ENCODE measurements around the gene SPRR4.

Gene SPRR4, protein sequence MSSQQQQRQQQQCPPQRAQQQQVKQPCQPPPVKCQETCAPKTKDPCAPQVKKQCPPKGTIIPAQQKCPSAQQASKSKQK

DNA sequence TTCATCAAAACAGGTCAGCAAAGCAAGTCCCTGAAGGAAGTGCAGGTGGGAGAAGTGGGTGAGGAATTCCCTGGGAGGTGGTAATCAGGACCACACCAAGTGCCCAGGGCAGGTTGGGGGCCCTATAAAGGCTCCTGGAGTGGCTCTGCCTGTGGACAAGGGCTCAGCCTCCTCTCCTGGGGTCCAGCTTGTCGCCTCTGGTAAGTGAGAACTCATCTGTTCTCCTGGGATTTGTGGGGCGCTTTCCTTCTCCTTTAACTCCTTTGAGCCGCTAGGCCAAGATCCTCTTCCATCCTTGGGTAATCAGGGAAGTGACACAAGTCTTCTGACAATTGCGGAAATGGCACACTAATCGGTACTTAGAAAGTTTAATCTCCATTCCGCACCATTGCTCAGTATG is at the start of gene SPRR4:
Gene SPRR4 (plus strand): TSS at position 154 of the 400 bp plus-strand sequence. CDS start 1,243 bp downstream, outside the sequence.
- no peak for DNase-seq

DNA sequence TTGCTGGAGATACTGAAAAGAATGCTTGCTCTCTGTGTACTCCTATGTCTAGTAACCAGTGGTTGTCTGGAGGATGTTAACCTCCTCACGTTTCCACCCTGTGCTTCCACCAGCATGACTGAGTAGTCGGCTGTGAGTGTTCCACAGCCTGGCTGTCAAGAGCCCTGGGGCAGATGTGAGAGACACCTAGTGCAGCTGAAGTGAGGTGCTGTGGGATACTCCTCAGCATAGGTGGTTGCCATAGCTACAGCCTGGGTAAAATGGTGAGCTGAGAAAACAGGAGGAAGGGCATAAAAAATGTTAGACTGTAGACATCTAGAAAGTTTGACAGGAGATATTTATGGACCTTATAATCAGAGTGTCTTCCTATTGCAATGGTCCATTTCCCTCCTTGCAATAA is 46.3 kb upstream of the SPRR4 start:
- DNase-seq, result no peak

DNA sequence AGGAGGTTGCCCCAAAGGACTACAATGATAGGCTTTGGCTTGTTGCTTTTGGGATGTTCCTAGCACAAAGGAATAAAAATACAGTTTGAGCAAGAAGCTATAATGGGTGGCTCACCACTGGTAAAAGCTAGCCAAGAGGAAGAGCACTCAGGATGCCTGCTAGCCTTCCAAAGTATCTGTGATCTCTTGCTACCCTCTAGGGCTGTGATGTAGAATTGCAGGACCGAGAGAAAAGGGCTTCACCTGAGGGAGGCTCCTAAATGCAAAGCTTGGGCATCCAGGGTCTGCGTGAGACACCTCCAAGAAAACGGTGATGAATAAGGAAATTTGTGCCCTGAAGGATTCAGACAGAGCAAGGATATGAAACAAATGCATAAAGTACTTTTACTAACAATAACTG is 44.4 kb upstream of the SPRR4 start:
- no peak for DNase-seq

DNA sequence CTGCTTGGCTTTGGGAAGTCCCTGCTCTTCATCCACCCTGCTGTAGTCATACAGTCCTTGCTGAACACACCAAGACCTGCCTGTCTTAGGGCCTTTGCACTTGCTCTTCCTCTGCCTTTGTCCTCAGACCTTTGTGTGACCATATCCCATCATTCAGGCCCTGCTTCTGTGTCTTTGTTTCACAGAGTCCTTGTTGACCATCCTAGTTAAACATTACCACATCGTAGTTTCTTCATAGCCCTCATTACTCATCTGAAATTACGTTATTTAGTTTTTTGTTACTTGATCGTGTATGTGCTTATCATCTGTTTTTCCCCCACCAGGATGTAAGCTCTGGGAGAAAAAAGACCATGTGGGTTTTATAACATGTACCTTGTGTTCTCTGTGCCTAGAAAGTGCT is 41.8 kb upstream of the SPRR4 start:
- no peak for DNase-seq

DNA sequence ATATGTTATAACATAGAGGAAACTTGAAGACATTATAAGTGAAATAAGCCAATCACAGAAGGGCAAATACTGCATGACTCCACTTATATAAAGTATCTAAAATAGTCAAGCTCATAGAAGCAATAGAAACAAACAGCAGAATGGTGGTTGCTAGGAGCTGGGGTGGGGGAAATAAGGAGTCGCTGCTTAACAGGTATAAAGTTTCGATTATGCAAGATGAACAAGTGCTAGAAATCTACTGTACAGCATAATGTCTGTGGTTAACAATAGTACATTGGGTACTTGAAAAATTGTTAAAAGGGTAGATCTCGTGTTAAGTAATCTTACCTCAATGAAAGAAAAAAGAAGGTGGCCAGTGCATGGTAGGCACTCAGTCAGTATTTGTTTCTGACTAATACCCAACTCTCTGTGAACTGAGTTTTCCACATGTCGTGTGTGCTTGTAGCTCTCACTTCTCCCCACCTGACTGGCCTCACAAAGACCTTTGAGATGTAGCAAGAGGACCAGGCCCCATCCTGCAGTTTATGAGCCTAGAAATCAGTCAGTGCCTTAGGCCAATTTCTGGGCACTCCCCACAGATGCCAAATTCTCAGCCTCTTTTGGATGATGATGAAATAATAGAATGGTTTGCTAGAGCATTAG is 38.2 kb upstream of the SPRR4 start:
- no peak for DNase-seq

DNA sequence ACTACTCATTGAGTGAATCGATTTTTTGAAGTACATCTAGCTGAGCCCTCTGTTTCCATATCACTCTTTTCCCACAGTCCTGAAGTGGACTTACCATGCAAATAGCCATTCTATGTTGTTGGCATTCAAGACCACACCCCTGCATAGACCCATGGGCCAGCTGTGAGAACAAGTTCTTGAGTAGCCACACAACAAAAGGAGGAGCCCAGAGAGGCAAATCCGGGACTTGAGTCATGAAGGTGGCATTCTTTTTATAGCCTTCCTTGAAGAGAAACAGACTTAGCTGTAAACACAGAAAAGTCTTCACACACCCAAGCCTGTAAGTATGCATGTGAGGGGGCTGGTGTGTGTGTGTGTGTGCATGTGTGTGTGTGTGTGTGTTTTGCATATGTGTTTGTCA is 37.3 kb upstream of the SPRR4 start:
- DNase-seq, result no peak

DNA sequence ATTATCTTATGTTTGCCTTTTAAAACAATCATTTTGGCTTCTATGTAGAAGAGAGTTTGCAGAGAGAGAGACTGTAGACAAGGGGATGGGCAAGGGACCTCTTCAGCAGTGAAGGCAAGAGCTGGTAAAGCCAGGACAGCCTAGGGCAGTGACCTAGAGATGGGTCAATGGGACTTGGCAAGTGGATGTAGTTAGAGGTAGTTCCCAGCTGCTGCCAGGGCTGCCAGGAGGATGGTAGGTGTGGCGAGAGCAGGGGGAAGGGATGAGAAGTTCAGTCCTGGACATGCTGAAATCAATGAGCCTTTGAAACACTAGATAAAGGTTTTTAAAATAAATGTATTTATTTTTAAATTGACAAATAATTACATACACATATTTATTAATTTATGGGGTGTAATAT is 29.8 kb upstream of the SPRR4 start:
- no peak for DNase-seq

DNA sequence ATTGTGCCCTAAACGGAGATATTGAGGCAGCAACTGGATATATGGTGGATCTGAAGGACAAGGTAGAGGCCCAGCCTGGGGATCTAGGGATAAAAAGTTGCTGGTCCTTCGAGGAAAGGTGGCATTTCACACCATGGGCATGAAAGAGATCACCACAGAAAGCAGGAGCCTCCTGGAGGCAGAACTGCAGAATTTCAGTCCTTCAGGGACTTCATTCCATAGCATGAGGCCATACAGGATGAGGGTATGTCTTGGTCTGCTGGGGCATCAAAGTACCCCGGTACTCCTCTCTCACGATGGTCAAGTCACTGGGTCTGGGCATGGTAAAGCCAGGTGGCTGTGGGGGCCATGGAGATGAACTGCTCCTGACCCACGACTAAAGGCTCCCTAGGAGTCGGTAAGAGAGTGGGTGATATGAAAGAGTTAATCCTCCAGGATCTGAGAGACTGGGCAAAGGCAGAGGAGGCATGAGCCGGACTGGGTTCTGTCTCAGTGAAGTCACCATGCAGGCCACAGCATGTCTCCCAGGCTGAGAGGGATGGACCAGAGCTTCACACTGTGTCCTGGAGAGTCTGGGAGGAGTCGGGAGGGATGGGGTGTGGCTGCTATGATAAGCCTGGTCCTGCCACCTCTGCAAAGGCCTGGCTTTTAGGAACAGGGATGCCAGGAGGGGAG is 29.3 kb upstream of the SPRR4 start:
- no peak for DNase-seq

DNA sequence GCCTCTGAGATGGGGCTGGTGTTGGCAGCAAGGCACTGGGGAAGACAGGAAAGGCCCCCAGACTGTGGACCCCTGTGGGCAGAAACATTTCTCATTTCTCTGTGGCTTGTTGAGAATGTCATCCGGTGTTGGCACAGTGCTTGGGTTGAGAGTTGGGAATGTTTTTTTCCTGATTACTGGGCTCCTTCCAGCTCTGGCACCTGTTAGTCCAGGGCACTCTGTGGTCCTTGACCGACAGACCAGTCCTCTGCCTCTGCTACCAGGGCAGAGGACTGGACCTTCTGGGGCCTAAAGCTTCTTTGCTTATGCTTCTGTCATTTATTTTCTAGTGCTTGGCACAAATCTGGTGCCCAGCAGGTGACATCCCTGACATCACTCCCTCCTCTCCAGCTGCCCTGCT is 28.3 kb upstream of the SPRR4 start:
- DNase-seq, result no peak

DNA sequence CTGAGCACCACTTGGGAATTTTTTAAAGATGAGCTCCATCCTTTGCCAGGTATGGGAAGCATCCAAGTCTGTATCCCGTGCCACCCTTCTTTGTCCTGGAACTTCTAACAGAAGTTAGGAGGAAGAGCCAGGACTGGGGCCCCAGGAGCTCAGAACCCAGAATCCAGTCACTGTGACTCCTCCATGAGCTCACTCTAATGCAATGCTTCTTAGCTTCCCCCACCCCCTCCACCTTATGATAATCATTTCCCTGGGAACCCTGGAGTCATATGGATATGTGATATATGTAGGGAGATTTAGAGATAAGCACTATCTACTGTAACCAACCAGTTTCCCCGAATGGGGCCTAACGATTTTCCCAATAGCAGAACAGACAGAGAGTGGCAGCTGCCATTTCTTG is 24.2 kb upstream of the SPRR4 start:
- no peak for DNase-seq

DNA sequence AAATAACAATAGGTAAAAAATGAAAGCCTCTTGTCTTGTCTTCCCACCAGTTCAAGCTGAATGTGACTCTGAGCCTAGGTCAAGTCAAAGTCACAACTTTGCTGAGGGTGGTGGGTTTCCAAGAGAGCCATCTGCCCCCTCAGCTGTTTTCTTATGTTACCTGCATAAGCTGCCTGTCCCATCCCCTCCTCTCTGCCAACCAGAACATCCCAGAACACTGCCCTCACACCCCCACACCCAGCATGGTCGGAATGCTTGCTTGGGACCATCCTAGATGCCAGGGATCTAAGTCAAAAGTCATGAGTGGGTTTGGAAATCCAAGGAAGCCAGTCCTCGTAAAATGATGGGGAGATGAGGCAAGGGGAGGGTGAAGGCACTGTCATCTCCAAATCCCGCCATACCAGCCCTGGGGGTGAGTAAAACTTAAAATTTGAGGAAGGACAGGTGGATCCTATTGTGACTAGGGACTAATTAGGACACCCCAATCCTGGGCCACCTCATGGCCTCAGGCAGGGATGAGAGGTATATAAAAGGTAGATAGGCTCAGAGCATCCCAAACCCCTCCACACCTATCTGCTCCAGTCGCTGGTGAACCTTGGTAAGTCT is 23.7 kb upstream of the SPRR4 start, which contains the start of gene SPRR5:
Gene SPRR5 (plus strand): TSS at position 556 of the 606 bp plus-strand sequence. CDS start 1,349 bp downstream, outside the sequence.
- DNase-seq, result no peak

DNA sequence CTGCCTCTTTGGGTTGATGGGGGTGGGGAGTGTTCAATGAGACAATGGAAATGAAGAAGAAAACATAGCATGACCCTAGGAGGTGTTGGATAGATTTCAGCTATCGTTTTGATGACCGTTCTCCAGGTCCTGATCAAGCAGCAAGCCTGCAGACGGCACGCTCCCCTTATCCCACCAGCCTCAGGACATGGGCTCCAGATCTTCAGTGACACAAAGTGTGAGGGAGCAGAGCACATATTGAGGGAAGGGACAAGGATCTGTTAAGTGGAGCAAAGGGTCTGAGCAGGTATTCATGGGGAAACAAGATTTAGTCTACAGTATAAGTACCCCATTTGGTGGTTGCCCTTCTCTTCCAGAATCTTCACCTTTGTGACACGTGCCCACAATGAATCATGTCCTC is 18.7 kb upstream of the SPRR4 start:
- no peak for DNase-seq

DNA sequence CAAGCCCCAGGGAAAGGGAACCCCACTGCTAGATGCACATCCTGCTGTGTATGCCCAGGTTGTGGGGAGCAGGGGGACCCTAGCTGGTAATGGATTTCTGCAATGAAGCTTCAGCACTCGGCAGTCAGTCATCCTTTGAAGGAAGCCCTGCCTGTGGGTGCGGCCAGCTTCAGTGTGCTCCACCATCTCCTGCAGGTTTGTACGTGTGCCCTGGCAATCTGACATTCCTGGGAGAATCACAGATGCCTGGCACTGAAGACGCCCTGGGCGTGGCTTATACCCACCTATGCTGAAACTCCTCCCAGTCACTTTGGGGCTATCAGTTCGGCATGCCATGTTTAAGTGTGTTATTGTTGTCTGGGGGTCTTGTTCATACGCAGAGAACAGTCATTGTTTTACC is 16.7 kb upstream of the SPRR4 start:
- no peak for DNase-seq

DNA sequence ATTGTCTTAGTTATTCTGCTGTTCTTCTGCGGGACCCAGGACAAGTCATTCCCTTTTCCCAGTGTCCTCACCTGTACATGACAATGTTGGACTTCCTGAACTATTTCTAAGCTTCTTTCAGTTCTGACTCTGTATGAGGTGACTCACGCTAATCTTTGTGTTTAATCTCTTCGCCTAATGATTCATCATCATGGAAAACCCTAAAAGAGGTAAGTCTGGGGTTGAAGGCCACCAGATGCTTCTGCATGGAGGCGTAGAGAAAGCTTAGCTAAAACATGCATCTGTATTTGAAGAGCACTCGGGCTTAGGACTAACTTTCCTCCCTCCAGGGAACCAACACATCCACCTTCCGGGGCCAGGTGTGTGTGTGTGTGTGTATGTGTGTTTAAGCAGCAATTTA is 16.0 kb upstream of the SPRR4 start:
- DNase-seq, result no peak

DNA sequence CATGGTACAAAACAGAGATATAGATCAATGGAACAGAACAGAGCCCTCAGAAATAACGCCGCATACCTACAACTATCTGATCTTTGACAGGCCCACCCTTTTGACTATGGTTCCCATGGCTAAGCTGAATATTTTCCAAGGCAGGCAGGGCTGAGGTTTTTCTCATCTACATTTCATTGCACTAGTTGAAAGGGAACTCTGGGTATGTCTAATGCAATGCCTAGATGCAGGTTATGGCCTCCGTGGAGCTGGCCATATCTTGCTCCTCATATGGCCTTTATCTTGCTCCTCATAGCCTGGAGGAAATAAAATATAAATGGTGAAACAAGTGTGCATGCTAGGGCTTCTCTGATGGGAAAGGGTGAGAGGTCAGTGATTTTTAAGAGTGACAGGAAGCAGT is 12.9 kb upstream of the SPRR4 start:
- no peak for DNase-seq

DNA sequence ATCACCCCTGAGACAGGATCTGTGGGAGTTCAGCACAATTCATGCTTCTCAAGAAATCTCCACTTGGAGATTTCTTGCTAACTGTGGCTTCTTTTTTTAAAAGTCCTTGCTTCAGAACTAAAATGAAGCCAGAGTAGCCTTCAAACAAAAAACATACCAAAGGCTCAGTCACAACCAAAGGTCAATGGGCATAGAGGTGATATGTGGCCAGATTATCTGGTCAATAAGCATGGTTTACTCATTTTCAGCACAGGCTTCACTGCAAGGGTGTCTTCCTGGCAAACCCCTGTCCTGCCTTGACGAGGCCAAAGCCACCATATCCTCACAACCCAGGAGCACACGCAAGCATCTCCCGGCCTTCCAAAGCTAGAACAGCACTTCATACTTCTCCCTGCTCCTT is 11.2 kb upstream of the SPRR4 start:
- no peak for DNase-seq

DNA sequence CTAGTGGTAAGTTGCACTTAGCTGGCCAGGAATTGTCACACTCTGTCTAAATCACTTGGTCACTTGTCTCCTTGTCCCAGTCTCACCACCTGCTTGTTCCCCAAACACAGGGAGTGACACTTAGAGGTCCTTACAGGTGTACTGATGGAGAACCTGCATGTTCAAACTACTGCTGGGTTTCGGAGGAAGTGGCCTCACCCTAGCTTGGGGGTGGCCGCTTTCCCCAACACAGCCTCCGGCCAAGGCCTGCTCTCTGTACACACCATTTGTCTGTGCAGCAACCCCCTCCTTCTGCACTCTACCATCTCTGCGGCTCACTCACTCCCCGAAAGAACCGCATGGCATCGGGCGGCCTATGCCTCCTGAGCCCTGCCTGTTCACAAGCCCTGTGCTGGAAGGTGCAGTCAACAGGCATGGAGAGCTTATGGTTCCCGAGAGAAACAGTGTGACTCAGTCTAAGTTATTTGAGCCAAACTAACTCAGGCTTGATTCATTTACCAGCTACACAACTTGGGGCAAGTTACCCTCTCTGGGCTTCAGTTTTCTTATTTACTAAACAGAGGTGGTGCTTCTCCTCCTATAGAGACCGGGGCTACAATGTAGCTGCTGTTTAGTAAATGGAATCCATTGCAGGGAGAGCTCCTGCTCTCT is 10.5 kb upstream of the SPRR4 start:
- DNase-seq, result no peak

DNA sequence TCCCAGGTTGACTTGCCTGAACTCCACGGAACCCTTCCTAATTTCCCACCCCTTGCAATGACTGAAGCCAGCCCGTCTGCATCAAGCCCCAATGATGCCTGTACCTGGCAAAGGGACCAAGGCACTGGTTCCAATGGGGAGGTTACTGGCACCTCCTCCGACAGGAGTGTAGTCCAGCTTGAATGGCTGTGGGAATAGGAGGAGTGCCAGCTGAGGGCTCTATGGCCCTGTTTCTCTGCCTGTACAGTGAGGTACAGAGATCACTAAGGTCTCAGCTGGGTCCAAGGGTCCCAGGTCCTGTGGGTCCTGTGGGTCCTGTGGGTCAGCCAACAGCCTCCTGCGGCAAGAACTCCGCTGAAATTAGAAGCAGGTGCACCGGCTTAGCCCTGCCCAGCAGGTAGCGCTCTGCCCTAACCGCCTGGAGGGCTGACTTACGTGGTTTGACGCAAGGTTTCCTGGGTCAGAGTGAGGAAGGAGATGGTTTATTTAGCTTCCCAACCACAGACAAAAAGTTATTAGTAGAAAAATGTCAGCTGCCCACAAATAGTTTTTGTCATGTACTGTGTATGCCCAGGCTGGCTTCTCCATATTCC is 9.9 kb upstream of the SPRR4 start:
- DNase-seq, result no peak

DNA sequence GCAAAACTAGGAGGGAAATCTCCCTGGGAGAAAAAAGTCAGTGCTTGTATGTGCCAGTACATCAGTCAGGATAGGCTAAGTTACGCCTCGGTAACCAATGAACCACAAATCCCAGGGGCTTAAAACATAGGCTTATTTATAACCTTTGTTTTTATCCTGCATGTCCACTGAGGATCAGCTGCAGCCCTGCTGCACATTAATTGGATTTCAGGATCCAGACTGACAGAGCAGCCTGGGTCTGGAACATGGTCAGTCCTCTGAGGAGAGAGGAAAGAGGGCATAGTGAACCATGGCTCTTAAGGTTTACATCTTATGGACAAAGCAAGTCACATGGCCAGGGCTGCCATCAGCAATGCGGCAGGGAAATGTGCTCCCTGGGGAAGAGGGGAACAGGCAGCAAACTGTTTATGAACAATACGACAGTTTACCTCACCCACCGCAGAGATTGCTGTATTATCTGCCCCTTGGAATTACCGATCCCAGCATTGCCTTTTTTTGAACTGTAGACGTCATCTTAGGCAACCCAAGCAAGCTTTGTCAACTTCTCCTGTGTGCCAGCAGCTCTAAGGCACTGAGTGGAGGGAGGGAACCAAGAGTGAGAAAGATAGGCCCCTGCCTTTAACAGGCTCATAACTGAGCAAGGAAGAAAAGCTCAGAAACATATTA is 9.1 kb upstream of the SPRR4 start:
- no peak for DNase-seq

DNA sequence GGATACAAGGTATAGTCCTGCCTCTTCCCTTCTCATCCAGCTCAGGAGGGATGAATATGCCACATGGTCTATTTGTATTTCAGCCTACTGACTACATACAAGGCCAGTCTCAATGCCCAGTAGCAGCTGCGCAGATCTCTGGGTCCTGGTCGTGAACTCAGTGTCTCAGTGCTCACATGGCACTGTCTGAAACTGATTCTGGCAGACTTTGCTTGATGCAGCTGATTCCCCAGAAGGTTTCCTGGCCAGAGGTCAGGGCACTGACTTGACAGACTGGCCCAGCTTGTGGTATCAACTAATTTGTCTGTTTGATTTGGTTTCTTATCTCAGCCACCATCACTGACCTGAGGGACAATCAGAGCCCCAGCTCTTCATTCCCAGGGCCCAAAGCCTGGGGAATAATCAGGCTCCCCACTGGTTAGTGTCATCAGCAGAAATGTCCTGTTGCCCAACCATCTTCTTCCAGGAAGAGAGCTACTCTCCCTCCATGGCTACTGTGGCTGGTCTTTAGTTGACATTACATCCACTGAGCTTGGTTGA is 7.5 kb upstream of the SPRR4 start:
- DNase-seq, result no peak

DNA sequence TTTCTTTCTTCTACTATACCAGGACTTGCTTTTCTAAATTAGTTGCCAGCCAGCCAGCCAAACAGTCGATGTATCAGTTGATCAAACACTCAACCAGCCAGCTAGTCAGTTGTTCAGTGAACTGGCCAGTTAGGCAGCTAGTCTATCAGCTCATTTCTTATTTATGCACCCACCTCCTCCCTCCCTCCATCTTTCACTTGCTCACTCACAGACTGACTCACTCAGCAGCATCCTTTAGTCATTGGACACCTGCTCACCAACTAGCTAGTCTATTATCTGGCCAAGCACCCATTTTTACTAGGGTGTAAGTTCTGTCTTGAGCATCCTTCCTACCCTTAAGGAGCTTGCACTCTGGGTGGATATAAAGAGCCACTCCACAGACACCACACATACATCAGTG is 5.9 kb upstream of the SPRR4 start:
- DNase-seq, result no peak

DNA sequence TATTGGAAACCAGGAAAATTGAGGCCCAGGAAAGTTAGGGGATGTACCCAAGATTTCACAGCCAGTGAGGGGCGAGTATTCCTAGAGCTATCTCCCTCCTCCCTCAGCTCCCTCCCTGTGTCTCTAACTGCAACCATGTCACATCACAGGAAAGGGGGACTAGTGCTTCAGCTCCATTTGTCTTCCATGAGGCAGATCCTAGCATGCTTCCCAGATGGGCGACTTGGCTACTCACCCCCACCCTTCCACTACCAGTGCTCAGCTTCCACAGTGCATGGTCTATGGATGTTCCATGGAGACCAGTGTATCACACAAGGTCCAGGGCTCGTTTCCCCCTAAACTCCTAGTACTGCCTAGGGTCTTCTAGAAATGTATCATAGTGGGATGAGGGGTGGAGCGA is 4.6 kb upstream of the SPRR4 start:
- DNase-seq, result no peak

DNA sequence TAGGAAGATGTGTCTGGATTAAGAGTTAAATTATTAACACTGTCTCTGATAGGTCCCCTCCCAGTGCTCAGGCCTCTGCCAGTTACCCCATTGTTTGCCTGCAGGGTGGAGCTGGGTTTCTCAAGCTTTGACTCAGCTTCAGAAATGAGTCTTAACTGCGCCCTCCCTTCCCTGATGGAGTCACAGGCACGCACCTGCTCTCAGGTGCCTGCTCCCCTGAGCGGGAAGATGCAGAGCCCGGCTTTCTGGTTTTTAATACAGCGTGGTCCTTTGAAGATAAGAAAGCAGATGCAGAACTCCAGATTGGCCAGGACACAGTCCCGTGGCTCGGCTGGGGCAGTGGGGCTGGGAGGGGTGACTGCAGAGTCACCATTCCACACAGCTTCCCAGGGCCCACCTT is 3.2 kb upstream of the SPRR4 start:
- DNase-seq, result no peak
